Stimulated activated CD8-positive, alpha-beta memory T cell treated with anti-CD3 and anti-CD28 coated beads, Interleukin-2, amount 100 ng/mL, for 1 hour (primary cell): Measurements from ENCODE around the gene GAST.
A peak's percentile ranks its signal among the peaks of the same experiment; 100 is the strongest.
"Not testable (repeated sequence)": the region's sequence is repeated elsewhere in the genome, so short reads cannot be mapped to it uniquely, and the experiment has no call there.

Source experiments
- DNase-seq, 2 donors: peaks; one replicate each; pipeline ENCODE4 v3.0.0-alpha.2; 2020; ENCODE audit warnings: low read depth in 2 of 2

Gene GAST

DNA sequence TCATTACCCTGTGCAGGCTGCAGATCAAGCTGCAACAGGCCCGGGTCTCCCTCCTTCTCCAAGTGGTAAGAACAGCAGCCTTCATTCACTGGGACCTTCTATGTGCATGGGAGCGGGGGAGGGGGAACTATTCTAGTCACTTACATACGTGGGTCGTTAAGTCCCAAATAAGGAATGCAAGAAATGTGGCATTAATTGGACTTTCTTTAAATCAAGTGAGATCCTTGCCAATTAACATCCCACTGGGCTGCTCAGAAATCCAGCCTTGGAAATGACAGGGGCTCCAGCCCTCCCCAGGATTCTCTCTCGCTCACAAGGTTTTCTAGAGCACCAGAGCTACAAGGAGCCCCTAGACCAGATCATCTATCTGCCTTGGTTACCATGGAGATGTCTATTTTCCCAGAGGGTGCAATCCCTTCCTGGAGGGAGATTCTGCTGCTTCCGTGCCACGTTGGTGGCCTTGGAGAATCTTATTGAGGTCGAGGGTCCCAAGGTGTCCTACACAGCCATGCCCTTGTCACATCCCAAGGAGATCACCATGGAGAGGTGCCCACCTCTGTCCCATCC lies 28.6 kb upstream of the GAST start:
- DNase-seq: no peak

DNA sequence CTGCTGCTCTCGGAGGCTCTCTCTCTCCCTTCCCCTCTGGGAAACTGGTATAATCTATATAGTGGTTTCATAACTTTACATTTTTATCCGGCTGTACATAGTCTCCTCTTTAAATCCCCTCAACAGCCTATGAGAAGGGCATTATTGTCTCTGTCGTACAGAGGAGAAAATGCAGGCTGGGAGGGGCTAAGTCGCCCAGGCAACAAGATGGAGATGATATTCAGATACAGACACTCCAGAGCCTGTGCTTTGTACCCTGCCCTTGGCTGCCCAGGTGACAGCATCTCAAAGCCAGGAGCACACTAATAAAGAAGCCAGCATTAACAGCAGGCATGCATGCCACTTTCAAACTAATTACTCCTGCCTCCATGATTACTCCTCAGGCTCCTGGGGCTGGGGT lies 28.1 kb upstream of the GAST start:
- DNase-seq: no peak

DNA sequence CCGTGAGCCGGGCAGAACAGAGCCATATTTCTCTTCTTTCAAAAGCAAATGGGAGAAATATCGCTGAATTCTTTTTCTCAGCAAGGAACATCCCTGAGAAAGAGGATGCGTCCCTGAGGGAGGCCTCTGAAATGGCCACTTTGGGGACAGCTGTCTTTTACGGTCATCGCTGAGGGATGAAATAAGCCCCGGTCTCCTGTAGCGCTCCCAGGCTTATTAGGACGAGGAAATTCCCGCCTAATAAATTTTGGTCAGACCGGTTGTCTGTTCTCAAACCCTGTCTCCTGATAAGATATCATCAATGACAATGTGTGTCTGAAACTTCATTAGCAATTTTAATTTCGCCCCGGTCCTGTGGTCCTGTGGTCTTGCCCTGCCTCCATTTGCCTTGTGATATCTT lies 26.4 kb upstream of the GAST start:
- not testable (repeated sequence) for DNase-seq

DNA sequence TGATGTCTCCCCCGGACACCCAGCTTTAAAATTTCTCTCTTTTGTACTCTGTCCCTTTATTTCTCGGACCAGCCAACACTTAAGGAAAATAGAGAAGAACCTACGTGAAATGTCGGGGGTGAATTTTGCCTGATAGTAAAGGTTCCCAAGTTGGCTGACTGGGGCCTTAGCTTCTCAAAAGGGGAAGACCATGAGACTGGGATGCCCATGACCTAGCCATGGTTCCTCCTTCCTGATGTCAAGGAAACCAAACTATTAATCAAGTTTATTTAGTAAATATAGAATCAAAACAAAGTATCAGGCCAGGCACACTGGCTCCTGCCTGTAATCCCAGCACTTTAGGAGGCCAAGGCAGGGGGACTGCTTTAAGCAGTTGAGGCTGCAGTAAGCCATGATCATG lies 25.9 kb upstream of the GAST start:
- DNase-seq: no peak

DNA sequence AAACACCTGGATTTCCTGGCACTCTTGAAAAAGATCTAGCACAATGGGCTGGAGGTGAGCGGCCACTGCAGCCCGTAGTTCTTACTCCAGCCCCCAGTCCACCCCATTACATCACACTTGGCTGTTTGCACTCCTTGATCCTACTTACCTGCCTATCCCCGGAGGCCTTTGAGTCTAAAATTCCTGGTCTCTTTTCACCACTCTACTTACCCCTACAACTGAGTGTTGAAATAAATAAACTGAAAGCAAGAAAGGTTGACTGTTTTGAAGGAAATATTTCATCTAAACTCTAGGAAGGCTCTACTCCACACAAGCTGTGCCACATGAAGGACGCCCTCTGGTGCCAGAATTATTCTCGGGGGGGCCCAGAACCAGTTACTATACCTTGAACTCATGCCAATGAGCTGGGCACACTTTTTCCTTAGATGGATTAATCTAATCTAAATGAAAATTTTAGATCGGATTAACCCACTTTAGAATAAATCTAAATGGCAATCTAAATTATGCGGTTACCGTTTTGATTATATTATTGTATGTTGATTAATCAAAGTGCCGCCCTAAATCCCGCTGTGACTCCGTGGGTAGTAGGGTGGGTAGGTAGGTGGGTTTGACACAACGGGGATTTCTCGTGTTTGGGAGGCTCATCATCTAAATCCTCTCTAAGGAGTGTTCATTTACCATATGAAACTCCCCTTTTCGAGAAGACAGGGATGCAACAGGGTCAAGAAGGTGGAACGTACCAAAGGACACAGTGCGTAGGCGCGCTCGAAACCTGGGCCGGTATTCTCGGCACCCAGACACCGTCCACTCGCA lies 24.1 kb upstream of the GAST start:
- peak in 1 of 2 donors; percentile 43 for DNase-seq

DNA sequence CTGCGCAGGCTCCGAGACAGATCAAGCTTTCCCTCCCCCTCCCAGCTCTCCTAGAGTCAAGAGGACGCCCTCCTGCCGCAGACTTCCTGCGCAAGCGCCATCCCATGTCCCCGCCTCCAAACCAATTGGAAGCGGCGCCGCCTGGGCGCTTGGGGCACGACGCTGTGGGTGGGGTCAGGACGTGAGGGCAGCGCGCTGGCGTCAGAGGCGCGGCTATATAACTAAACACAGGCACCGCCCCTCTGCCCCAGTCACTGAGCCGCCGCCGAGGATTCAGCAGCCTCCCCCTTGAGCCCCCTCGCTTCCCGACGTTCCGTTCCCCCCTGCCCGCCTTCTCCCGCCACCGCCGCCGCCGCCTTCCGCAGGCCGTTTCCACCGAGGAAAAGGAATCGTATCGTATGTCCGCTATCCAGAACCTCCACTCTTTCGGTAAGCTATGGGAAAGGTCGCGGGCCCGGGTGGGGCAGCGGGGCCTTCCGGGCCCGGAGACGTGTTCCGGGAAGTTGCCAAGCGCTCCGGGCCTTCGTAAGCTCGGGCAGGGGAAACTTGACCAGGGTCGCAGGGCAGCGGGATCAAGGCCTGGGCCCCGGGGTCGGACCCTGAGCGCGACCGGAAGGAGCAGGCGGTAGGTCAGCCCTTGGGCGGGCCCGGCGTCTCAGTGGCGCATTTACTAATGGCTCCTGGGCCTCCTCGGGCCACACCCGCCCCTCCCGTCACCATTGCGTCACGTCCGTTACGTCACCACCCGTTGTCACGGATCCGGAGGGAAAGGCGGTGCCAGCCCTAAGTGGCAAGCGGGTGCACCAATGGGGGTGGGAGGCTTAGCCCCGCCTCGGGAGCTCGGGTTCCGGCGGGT lies 23.3 kb upstream of the GAST start, which contains the start of gene EIF1:
Gene EIF1, plus strand, starts transcription at position 245 of the 856 bp plus-strand sequence. Its CDS starts 154 bp downstream, at position 399.
- DNase-seq: peak; percentile 99 to 100

DNA sequence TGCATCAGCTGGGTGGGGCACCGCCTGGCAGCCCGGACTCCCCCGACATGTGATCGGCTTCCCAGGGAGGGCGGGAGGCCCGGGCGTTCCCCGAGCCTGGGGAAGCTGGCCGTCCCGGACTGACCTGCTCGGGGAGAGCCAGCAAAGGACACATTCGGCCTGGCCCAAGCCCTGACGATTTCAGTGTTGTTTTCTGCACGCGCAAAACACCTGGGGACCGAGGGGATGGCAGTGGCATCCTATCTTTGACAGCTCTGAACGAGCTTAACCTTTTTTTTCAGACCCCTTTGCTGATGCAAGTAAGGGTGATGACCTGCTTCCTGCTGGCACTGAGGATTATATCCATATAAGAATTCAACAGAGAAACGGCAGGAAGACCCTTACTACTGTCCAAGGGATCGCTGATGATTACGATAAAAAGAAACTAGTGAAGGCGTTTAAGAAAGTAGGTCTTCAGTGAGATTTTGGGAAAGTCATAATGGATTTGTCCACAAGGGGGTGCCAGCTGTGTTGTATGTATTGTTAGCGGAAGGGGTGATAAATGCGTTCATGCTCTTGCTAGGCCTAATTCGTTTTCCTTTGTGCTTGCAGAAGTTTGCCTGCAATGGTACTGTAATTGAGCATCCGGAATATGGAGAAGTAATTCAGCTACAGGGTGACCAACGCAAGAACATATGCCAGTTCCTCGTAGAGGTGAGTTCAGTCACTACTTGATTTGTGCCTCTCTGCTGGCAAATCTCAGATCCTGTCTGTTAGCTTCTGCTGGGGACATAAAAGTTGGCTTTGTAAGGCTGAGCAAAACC lies 22.4 kb upstream of the GAST start:
- DNase-seq: no peak

DNA sequence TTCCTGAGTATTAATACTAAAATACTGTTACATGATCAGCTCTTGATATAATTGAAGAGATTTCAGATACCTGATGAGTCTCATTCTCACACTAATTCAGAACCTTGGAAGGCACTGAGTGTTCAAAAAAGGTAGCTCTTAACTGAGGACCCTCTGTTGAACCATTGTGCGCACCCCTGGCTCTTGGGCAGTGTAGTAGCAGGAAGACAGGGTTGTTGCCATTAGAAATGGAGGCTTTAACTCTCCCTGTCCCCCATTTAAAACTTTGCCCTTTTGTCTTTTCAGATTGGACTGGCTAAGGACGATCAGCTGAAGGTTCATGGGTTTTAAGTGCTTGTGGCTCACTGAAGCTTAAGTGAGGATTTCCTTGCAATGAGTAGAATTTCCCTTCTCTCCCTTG lies 21.6 kb upstream of the GAST start:
- DNase-seq: no peak

DNA sequence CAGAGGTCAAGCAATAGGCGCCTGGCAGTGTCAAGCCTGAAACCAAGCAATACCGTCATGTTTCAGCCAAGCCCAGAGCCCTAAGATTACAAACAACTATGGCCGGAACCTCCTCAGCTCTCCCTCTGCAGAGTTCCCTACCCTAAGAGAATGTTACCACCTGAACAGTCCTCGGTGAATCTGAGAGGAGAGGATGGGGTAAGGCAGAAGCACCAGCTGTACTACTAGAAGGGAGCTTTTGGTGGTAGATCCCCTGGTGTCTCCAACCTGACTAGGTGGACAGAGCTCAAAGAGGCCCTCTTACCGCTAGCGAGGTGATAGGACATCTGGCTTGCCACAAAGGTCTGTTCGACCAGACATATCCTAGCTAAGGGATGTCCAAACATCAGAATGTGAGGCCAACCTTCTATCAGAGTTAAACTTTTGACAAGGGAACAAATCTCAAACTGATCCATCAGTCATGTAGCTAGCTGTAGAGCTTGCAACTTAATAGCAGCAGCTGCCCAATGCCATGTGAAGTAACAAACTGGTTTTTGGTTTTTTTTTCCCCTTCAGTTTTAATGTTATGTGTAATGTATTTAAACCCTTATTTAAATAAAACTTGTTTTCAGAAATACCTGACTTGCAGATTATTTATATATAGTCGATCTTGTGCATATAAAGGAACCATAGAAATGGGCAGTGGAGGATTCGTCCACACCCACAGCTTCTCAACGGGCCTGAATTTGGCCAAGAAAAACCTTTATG lies 20.9 kb upstream of the GAST start:
- no peak for DNase-seq

DNA sequence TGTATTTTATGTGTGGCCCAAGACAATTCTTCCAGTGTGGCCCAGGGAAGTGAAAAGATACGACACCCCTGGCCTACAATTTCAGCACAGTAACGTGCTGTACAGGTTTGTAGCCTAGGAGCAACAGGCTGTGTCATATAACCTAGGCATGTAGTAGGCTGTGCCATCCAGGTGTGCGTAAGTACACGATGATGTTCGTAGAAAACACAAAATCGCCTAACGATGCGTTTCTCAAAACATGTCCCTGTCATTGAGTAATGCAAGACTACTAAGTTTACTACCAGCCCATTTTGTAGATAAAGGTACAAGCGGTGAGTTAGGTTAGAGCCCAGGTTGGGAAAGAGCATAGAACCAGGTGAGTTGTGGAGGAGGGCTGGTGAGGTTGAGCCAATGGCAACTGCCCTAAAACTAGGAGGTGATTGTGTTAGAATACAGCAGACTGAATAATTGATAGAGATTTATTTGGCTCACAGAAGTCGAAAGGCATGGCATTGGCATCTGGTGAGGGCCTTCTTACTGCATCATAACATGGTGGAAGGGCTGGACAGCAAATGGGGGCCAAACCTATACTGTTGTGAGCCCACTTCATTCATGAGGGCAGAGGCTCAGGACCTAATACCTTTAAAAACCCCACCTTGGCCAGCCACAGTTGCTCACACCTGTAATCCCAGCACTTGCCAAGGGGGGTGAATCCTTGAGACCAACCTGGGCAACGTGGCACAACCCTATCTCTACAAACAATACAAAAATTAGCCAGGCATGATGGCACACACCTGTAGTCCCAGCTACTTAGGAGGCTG lies 19.2 kb upstream of the GAST start:
- no peak for DNase-seq

DNA sequence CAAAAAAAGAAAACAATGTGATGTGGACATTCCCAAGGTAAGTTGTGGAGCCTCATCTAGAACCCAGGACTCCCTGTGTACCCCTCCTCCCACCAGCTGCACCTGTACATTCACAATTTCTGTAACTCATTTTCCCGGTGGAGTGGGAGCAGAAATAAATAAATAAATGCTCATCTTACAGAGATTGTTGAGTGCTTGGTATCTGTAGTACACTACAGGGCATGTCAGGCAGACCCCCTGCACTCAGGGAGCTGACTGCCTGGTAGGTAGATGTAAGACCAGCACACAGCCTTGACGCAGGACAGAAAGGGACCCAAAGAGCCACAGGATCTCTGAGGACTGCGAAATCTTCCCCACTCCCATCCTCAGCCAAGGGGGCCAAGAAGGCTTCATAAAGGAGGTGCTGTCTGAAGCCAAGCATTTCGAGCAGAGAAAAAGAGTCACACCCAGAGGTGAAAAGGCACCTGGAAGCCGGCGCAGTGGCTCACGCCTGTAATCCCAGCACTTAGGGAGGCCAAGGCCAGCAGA lies 16.9 kb upstream of the GAST start:
- no peak for DNase-seq

DNA sequence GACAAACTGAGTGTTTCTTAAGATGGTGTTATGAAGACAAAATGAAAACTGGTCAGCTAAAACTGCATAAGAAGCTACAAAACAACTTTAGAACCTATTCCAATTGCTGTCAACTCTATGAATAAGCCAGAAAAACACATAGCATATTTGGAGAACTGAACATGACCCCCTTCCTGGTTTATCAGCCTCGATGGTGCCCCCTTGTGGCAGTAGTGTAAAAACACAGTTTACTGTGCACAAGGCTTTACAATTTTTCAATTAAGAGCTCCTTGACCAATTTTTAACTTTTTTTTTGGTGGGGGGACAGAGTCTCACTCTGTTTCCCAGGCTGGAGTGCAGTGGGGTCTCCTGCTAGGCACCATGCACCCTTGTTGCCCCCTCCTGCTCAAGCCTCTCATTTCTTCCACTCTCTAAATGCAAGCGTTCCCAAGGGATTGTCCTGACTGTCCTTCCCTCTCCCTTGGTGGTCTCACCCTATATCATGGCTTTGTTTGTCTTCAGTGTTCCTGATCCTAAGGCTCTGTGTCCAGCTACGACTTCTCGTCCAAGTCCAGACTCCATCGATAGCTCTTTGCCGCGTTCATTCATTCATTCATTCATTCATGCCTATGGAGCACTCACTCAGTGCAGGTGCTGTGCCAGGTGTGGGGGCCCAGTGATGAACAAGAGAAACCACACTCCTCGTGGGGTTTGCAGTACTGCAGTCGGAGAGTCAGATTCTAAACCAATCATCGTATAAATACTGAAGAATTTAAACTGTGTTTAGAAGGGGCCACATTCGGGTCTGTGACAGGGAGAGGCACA lies 16.0 kb upstream of the GAST start:
- DNase-seq: peak; percentile 55 to 68

DNA sequence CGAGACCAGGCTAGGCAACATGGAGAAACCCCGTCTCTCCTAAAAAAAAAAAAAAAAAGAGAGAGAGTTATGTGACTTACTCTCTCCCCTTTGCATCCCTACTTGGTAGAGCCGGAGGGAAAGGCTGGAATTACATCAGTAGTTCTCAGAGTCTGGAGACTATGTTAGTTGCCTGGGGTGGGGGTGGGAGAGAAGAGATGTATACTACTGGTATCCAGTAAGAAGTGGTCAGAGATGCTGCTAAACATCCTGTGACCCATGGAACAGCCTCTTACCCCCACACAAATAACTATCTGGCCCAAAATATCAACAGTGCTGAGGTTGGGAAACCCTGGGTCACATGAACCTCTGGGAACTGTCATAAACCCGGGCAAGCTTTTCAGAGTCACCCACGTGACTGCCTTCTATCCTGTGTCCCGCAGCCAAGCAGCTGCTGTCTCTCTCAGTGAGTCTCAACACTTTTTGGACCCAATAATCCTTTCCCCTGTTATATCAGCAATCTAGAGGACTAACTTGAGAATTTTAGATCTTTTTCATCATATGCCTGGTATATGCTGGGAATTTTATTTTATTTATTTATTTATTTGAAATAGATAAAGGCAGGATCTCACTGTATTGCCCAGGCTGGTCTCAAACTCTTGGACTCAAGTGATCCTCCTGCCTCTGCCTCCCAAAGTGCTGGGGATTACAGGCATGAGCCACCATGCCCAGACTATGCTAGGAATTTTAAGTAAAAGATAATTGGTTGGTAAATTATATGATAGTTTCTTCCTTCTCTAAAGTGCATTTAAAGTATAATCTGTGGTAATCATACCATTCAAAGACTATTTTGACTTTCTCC lies 14.8 kb upstream of the GAST start:
- DNase-seq: no peak

DNA sequence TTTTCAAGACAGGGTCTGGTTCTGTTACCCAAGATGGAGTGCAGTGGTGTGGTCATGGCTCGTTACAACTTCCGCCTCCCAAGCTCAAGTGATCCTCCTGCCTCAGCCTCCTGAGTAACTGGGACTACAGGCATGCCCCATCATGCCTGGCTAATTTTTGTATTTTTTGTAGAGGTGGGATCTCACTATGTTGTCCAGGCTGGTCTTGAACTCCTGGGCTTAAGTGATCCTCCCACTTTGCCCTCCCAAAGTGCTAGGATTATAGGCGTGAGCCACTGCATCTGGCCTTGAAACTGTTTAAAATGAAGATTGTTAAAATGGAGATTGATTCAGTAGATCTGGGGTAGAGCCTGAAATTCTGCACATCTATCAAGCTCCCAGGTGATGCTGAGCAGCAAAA lies 11.3 kb upstream of the GAST start:
- not testable (repeated sequence) for DNase-seq

DNA sequence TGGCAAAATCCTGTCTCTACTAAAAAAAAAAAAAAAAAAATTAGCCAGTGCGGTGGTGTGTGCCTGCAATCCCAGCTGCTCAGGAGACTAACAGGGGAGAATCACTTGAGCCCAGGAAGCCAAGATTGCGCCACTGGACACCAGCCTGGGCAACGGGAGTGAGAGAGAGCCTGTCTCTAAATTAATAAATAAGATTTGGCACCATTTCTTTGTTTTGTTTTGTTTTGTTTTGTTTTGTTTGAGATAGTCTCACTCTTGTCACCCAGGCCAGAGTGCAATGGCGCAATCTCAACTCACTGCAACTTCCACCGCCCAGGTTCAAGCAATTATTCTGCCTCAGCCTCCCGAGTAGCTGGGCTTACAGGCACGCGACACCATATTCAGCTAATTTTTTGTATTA lies 9.4 kb upstream of the GAST start:
- DNase-seq: no peak

DNA sequence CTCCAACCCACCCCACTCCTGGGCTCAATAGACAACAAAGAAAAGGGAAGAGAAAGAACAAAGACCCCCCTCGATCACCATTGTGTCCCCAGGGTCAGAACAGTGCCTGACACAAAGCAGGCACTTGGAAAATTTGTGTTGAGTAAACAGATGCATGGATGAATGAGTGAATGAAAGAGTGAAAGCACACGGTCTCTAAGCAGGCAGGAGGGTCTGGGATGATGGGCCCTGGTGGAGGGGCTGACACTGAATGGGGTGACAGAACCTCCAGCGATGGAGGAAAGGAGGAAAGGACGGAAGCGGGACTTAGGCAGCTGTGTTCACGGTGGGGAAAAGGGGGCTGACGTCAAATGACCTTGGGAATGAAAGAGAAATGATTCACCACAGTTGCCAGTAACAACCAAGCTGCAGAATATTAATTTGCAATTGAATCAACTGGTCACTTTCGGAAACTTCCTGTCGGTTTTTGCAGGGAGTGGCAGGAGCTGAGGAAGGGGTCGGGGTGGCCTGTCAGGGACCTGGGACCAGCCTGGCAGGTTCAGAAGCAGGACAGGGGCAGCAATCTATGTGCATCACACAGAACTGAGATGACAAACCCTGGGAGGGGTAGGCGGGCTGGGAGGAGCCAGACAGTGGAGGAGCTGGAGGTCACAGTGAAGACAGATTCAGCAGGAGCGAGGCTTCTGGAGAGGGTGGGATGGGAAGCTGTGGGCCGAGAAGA lies 6.7 kb upstream of the GAST start:
- DNase-seq: no peak
